ENCODE data around the gene COL9A2.

COL9A2 gene

DNA sequence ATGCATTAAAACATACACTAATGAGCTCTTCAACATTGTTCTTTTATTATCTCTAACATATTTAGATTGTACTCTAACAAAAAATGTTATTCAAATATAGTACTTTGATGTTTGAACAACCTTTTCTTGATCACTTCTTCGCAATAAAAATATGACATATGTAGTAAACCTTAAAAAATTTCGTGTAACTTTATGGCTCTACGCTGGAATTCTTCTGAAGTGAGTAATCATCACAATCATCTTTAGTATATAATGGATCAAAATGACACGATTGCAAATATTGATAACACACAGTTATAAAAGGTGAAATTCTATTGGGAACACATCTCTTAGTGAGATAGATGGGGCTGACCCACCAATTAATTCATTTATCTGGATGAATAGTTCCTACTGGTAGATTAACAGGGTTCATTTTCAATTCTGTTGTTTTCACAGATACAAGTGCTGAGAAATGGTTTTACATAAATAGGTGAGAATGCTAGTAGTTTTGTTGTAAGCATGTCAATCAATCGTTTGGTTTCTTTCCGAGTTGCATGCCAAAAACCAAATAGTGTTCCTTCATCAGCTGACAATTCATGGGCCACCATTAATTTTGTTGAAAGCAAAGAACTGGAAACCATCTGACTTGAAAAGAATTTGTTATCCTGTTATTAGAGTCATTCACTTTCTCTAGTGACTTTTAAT, 60.5 kb downstream of the COL9A2 start:
- DNase-seq = no peak

DNA sequence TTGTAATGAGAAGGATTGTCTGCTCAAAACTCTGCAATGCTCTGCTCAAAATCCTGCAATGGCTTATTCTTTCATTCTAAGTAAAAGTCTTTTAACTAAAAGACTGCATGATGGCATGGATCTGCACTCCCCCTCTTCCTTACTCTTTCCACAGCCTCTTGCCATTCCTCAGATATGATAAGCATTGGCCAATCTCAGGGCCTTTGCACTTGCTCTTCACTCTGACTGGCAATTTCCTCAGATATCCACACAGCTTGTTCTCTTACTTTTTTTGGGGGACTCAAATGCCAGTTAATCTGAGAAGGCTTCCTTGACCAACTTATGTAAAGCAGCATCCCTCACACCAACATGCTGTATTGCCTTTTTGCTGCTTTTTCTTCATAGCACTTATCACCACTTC, 61.9 kb downstream of the COL9A2 start:
- DNase-seq = no peak

DNA sequence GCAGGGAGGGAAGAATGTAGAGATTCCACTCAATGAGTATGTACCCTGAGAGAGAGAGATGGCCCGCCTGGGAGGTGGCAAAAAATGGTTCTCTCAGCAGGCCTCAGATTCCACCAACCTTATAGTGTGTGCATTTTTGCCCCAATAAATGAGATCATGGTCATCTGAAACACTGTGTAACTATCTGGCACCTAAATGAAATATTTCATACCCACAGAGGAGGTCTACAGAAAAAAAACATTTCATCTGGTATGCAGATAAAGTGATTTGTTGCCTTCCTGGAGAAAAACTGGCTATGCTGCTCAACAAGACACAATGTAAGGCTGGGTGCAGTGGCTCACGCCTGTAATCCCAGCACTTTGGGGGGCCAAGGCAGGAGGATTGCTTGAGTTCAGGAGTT, 64.5 kb downstream of the COL9A2 start:
- no peak for DNase-seq

DNA sequence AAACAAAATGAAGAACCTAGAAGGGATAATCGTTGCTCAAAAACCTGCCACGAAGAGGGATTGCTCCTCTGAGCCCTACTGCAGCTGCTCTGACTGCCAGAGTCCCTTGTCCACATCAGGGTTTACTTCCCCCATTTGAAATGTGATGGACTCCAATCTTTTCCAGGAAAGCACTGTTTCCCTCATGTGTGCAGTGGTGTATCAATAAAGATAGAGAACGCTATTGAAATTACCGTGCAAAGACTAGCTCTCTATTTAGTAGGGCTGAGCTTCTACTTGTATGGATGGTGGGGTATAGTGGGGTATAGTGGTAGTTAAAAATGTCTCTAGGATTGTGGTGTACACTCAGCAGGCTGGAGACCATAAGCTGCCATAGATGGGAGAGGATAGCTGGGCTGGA, 65.6 kb downstream of the COL9A2 start:
- DNase-seq = no peak

All from stimulated activated CD4-positive, alpha-beta T cell treated with anti-CD3 and anti-CD28 coated beads, Interleukin-4, amount 100 ng/mL, for 24 hours (primary cell).